Measurements from ENCODE around the gene ERC2.

DNA sequence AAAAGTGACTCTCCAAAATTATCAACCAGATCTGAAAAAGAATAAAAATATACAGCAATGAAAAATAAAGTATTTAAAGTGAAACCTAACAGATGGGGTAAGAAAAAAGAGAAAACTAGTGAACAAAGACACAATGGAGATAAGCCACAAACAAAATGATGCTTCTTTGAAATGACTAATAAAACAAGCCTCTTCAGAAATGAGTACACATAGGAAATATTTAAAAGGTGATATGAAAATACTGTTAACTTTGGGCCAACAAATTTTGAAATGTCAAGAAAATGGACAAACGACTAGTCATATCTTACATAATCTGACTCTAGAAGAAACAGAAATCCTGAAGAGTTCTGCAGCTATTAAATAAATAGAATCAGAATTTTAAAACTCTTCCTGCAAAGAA lies 164.2 kb downstream of the ERC2 start:
- TF ChIP-seq CTCF (conservative IDR thresholded peaks at IDR 0.05; ENCODE audit: low read length) (no peak), EZH2phosphoT487 (IDR thresholded peaks at IDR 0.05; ENCODE audit: borderline replicate concordance, low read depth, low read length) (no peak)

All from OCI-LY7 (cell line).